ENCODE measurements around the gene CLCN6.

The CLCN6 gene

GRCh38 chr1:11768821-11769220, 37.2 kb upstream of the CLCN6 start:
- Histone ChIP-seq H3K27me3 (peaks cover 3% of the 10 kb centered on the region), H3K27ac (no peak overlapping the region), H3K4me3 (ENCODE audit: low read depth in 1 of 2, low read length in 1 of 2) (no peak overlapping the region), H3K9me3 (no peaks in the 10 kb centered on the region), H3K36me3 (no peaks in the 10 kb centered on the region), H3K4me1 (ENCODE audit: control insufficient read depth in 1 of 2, insufficient read depth in 1 of 2, low read depth in 1 of 2, low read length in 1 of 2) (no peaks in the 10 kb centered on the region)
- no peak for TF ChIP-seq CTCF (IDR thresholded peaks at IDR 0.05)

- no peaks in the 10 kb centered on the region for H3K36me3 ChIP-seq
- no peak overlapping the region for H3K27ac ChIP-seq
- no peaks in the 10 kb centered on the region for H3K4me1 ChIP-seq (ENCODE audit: control insufficient read depth in 1 of 2, insufficient read depth in 1 of 2, low read depth in 1 of 2, low read length in 1 of 2)
- no peaks in the 10 kb centered on the region for H3K9me3 ChIP-seq
- no peak overlapping the region for H3K4me3 ChIP-seq (ENCODE audit: low read depth in 1 of 2, low read length in 1 of 2)
- no peak for TF ChIP-seq CTCF (IDR thresholded peaks at IDR 0.05)
- peaks cover 3% of the 10 kb centered on the region for H3K27me3 ChIP-seq
These were observed 36.7 kb upstream of the CLCN6 start for GRCh38 chr1:11769274-11769673.

- Histone ChIP-seq H3K36me3 (no peaks in the 10 kb centered on the region), H3K27ac (no peak overlapping the region), H3K27me3 (peaks cover 3% of the 10 kb centered on the region), H3K4me3 (ENCODE audit: low read depth in 1 of 2, low read length in 1 of 2) (no peak overlapping the region), H3K4me1 (ENCODE audit: control insufficient read depth in 1 of 2, insufficient read depth in 1 of 2, low read depth in 1 of 2, low read length in 1 of 2) (no peaks in the 10 kb centered on the region), H3K9me3 (no peaks in the 10 kb centered on the region)
- no peak for TF ChIP-seq CTCF (IDR thresholded peaks at IDR 0.05)
These were observed 36.0 kb upstream of the CLCN6 start for GRCh38 chr1:11770011-11770410.

GRCh38 chr1:11771481-11772043, 34.4 kb upstream of the CLCN6 start:
- Histone ChIP-seq H3K27ac (no peak overlapping the region), H3K4me1 (ENCODE audit: control insufficient read depth in 1 of 2, insufficient read depth in 1 of 2, low read depth in 1 of 2, low read length in 1 of 2) (no peaks in the 10 kb centered on the region), H3K9me3 (no peaks in the 10 kb centered on the region), H3K4me3 (ENCODE audit: low read depth in 1 of 2, low read length in 1 of 2) (no peak overlapping the region), H3K27me3 (peaks cover 3% of the 10 kb centered on the region), H3K36me3 (no peaks in the 10 kb centered on the region)
- TF ChIP-seq CTCF (IDR thresholded peaks at IDR 0.05), result no peak

GRCh38 chr1:11772458-11772857, 33.5 kb upstream of the CLCN6 start:
- Histone ChIP-seq H3K9me3 (no peaks in the 10 kb centered on the region), H3K4me3 (ENCODE audit: low read depth in 1 of 2, low read length in 1 of 2) (no peak overlapping the region), H3K27me3 (peaks cover 3% of the 10 kb centered on the region), H3K36me3 (no peaks in the 10 kb centered on the region), H3K4me1 (ENCODE audit: control insufficient read depth in 1 of 2, insufficient read depth in 1 of 2, low read depth in 1 of 2, low read length in 1 of 2) (no peaks in the 10 kb centered on the region), H3K27ac (no peak overlapping the region)
- no peak for TF ChIP-seq CTCF (IDR thresholded peaks at IDR 0.05)

GRCh38 chr1:11774753-11775152, 31.2 kb upstream of the CLCN6 start:
- H3K27me3 ChIP-seq, result no peaks in the 10 kb centered on the region
- H3K4me1 ChIP-seq (ENCODE audit: control insufficient read depth in 1 of 2, insufficient read depth in 1 of 2, low read depth in 1 of 2, low read length in 1 of 2), result no peaks in the 10 kb centered on the region
- TF ChIP-seq CTCF (IDR thresholded peaks at IDR 0.05), result no peak
- H3K27ac ChIP-seq, result no peak overlapping the region
- no peak overlapping the region for H3K4me3 ChIP-seq (ENCODE audit: low read depth in 1 of 2, low read length in 1 of 2)
- H3K36me3 ChIP-seq, result no peaks in the 10 kb centered on the region
- H3K9me3 ChIP-seq, result no peaks in the 10 kb centered on the region
